Gastroesophageal sphincter (tissue), 3 donors: ENCODE results near the gene ZNF236.

Source experiments
- POLR2AphosphoS5 ChIP-seq: sonication (generic); formaldehyde crosslinking; IDR thresholded peaks from one replicate; pipeline ENCODE4 v1.6.1; 2017; ENCODE audit warnings: antibody characterized with exemption
- TF ChIP-seq, protein P1 (sequence below), 4 experiments: fragments of 200-600 bp in 2 of 4; fragments of 450-650 bp in 2 of 4; sonication (generic) in 1 of 4; IDR thresholded peaks; one replicate each; pipeline ENCODE4 v1.5.1; 2017 to 2019; ENCODE audit warnings: antibody characterized with exemption in 4 of 4, mild to moderate bottlenecking in 2 of 4, moderate library complexity in 2 of 4

DNA sequence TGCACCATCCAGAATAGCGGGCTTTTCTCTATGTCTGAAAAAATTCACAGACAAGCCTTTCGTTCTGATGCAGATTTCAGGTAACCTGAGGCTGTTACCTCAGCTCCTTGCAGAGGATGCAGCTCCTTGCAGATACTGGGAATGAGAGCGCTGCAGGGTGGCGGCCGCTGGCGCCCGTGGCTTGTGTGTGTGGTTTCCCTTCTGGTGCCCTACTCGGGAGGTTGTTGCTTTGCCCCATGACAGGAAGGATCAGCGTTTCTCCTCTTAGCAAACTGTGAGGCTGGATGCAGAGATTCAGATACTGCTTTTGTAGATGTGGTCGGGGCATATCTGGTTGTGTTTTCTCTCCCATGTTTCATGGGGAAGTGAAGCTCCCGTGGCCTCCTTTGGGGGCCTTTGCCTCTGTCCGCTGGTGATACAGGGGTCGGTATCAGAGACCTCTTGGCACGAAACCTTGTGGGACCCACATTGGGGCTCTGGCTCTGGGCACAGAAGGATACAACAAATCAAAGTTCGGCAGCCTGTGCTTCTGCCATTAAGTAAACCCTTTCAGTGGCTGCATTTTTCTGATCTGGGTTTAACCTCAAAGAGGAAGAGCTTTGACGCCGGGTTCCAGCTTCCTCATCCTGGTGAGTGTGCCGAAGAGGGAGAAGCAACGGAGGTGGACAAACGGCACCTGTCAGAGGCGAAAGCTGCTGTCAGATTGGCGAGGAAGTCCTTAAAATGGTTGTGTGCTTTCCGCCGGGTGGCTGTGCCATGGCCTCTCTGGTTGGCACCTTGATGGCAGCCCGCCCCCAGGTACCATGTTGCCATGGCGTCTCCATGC is 182.4 kb downstream of the ZNF236 start:
- TF ChIP-seq, protein P1, sequence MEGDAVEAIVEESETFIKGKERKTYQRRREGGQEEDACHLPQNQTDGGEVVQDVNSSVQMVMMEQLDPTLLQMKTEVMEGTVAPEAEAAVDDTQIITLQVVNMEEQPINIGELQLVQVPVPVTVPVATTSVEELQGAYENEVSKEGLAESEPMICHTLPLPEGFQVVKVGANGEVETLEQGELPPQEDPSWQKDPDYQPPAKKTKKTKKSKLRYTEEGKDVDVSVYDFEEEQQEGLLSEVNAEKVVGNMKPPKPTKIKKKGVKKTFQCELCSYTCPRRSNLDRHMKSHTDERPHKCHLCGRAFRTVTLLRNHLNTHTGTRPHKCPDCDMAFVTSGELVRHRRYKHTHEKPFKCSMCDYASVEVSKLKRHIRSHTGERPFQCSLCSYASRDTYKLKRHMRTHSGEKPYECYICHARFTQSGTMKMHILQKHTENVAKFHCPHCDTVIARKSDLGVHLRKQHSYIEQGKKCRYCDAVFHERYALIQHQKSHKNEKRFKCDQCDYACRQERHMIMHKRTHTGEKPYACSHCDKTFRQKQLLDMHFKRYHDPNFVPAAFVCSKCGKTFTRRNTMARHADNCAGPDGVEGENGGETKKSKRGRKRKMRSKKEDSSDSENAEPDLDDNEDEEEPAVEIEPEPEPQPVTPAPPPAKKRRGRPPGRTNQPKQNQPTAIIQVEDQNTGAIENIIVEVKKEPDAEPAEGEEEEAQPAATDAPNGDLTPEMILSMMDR (IDR thresholded peaks at IDR 0.05), result no peak
- no peak for TF ChIP-seq POLR2AphosphoS5
